GM12864 (cell line): ENCODE data around the gene PARM1.

Experiments used
- DNase-seq: peaks from one replicate; pipeline ENCODE4 v3.0.0-alpha.2; 2011; ENCODE audit warnings: low read depth
- H3K4me3 ChIP-seq: 2 replicates; pipeline ENCODE4 v1.5.1; 2011; ENCODE audit warnings: mild to moderate bottlenecking, low read depth, low read length, control low read depth
- TF ChIP-seq, protein P1 (sequence below): IDR thresholded peaks from 2 replicates; pipeline ENCODE4 v1.5.1; 2011; ENCODE audit warnings: low read depth, mild to moderate bottlenecking, moderate library complexity, low read length, control low read depth, inconsistent platforms; ENCODE audit errors: missing control alignments

PARM1 gene

DNA sequence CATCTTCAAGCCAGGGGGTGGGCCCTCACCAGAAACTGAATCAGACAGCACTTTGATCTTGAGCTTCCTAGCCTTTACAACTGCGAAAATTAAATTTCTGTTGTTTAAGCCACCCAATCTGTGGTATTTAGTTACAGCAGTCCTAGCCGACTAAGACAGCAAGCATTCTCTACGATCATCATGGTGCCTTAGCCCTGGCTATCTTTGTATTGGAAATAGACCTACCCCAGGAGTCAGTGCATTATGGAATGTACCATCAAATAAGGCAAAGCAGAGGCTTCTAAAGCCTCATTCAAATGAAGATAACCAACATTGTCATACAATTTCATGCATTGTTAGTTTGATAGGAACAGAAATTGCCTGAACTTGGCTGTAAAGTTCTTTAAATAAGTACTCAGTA lies 75.0 kb downstream of the PARM1 start:
- TF ChIP-seq, protein P1, sequence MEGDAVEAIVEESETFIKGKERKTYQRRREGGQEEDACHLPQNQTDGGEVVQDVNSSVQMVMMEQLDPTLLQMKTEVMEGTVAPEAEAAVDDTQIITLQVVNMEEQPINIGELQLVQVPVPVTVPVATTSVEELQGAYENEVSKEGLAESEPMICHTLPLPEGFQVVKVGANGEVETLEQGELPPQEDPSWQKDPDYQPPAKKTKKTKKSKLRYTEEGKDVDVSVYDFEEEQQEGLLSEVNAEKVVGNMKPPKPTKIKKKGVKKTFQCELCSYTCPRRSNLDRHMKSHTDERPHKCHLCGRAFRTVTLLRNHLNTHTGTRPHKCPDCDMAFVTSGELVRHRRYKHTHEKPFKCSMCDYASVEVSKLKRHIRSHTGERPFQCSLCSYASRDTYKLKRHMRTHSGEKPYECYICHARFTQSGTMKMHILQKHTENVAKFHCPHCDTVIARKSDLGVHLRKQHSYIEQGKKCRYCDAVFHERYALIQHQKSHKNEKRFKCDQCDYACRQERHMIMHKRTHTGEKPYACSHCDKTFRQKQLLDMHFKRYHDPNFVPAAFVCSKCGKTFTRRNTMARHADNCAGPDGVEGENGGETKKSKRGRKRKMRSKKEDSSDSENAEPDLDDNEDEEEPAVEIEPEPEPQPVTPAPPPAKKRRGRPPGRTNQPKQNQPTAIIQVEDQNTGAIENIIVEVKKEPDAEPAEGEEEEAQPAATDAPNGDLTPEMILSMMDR, result no peak
- no peak overlapping the region for H3K4me3 ChIP-seq
- no peak for DNase-seq

DNA sequence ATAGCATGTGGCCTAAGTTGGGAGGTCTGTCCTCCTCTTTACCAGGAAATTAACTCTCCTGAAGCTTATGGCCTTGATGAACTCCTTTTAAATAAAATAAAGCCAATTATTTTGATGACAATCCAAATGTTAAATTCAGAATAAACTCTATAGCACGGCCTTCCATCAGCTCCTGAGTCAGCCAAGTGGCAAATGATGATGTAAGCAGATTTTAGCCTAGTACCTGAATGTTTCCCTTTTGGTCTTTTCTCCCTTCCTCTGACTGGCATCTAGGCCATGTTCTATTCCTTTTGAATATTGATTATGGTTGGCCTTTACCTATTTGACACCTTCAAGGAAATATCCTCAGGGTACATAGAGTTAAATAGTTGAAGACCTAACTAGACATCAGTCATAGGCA lies 76.2 kb downstream of the PARM1 start:
- no peak for DNase-seq
- H3K4me3 ChIP-seq, result no peak overlapping the region
- TF ChIP-seq, protein P1, result no peak

DNA sequence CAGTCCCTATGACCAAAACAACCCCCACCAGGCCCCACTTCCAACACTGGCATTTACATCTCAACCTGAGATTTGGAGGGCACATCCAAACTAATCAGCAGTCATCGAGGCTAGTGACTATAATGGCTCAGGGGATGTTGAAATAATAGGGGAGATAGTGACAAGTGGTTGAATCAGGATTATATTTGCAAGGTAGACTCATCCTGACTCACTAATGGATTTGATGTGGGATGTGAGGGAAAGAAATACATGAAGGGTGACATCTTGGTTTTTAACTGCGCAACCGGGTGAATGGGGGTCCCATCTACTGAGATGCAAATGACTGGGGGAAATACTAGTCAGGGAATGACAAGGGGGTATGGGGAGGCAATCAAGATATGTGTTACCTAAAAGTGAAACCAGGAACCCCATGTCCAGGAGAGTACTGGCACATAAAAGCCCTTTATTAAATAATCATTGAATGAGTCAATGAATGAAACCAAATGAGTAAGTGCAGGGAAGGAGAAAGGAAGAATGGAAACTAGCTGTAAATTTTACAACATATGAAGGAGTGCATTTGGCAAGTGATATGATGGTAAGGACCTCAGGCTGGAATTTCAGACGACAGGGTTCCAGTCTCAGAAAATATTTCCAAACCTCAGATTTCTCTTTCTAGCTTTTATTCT lies 78.3 kb downstream of the PARM1 start:
- TF ChIP-seq, protein P1, result no peak
- no peak overlapping the region for H3K4me3 ChIP-seq
- no peak for DNase-seq

DNA sequence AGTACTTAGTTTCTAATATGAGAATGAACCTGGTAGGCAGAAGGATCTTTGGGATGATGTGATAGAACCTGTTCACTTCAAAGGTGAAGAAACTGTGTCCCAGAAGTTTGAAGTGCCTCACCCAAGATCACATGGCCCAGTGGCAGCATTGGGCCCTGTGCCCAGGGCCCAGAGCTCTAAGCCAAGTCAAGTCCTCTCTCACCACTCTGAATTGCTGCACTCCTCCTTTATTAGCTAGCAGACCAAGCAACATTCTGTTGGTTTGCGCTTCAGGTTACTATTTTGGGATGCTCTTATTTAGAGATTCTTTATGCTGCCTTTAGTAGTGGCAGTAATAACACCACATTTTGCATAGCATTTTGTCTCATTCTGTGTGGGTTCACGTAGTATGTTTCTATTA lies 82.7 kb downstream of the PARM1 start:
- DNase-seq, result no peak
- no peak overlapping the region for H3K4me3 ChIP-seq
- TF ChIP-seq, protein P1, result no peak

DNA sequence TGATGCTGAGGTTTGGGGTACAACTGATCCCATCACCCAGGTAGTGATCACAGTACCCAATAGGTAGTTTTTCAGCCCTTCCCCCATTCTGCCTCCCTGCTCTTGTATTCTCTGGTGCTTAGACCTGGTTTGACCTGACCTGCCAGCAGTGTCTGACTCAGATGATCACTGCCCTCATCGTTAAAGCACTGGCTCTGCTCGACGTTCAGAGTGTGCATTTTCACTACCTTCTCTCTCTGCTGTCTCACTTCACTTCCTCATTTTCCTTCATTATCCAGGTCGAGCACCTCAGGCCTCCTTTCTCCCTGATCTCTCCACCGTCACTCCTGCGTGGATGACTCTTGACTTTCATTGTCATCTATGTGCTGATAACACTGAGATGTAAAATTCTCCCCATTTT lies 83.6 kb downstream of the PARM1 start:
- no peak overlapping the region for H3K4me3 ChIP-seq
- no peak for DNase-seq
- TF ChIP-seq, protein P1, result no peak

DNA sequence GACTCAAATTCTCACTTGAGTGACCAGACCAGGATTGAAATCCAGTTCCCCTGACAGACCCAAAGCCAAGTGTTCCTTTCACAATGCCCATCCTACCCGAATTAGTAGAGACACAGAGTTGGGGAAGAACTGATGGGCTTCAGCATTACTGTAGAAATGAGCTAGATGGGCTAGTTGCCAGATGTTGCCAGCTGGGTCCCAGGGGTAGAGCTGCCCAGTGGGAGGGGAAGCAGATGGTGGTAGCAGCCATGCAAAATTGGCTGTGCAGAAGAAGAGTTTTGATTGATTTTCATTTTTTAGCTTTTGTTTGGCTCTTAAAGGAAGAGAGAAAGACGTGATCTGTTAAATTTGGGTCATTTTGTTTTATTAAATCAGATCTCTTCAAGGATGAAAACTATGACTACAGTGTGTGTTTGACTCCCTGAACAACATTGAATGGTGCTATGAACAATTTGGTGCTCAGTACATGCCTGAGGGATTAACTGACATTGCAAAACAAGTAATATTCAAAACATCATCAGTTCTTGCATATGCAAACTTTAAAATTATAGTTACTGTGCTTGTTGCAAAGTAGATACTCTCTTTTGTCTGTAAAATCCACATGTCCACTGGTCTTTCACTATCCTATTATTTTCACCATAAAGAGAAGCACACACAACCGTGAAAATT lies 86.0 kb downstream of the PARM1 start:
- no peak overlapping the region for H3K4me3 ChIP-seq
- no peak for DNase-seq
- TF ChIP-seq, protein P1, result no peak

DNA sequence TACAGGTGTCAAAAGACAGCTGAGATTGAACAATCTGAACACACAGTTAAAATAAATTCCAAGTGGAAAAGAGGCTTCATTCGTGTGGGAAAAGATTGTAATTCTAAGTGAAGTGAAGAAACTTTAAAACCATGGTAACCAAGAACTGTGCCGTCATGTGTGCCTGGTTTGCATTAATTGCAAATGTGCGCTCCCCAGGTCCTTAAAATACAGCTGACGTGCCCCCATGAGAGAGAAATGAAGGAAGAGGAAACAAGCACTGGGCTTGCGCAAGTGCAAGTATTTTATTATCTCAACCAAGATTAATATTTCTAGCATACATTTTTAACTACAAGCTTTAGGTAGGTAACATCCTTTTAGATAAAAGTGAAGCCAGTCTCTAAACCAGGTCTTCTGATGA lies 92.5 kb downstream of the PARM1 start:
- DNase-seq, result no peak
- TF ChIP-seq, protein P1, result no peak
- no peak overlapping the region for H3K4me3 ChIP-seq
